GM12891 (cell line): Measurements from ENCODE around the gene IQGAP3.
A peak's percentile ranks its signal among the peaks of the same experiment; 100 is the strongest.
"Not testable (repeated sequence)": the region's sequence is repeated elsewhere in the genome, so short reads cannot be mapped to it uniquely, and the experiment has no call there.

Experiments used
- DNase-seq: peaks from one replicate; pipeline ENCODE4 v3.0.0; 2011; ENCODE audit warnings: low spot score; ENCODE audit not compliant: insufficient read length
- FAIRE-seq: peaks from 2 replicates; lab custom pipeline; 2011; peaks lifted over from hg19 to GRCh38; lab: Jason Lieb, UNC
- PAX5 ChIP-seq: IDR thresholded peaks from 2 replicates; pipeline ENCODE4 v1.6.1; 2011; ENCODE audit warnings: low read length, moderate library complexity, mild to moderate bottlenecking; ENCODE audit not compliant: insufficient read depth, severe bottlenecking
- POLR2A ChIP-seq: IDR thresholded peaks from 2 replicates; pipeline ENCODE4 v1.6.1; 2011; ENCODE audit warnings: low read depth, low read length, control low read depth
- POLR2AphosphoS5 ChIP-seq: IDR thresholded peaks from 2 replicates; pipeline ENCODE4 v1.6.1; 2011; ENCODE audit warnings: low read depth, low read length, control low read depth
- POU2F2 ChIP-seq: IDR thresholded peaks from 2 replicates; pipeline ENCODE4 v1.6.1; 2011; ENCODE audit warnings: low read depth, mild to moderate bottlenecking, control low read depth, low read length, moderate library complexity
- SPI1 ChIP-seq: IDR thresholded peaks from 2 replicates; pipeline ENCODE4 v1.6.1; 2011; ENCODE audit warnings: low read depth, low read length, control low read depth
- TAF1 ChIP-seq: IDR thresholded peaks from 2 replicates; pipeline ENCODE4 v1.6.1; 2011; ENCODE audit warnings: low read depth, low read length, control low read depth

IQGAP3 gene

DNA sequence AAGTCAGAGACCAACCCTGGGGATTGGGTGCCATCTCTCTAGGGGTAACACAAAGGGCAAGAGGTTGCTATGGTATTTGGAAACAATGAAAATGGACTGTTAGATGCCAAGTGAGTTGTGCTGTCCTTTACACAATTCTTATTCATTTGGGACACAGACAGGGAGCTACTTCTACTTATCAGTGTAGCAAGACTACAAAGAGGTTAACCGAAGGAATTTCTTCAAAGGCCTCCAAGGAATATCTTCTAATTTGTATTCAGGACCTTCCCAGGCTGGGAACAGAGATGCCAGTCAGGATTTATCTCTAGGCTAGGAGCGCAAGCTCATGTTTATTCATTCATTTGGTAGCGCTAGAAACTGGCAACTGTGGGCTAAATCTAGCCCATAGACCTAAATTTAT, 21.8 kb upstream of the IQGAP3 start:
- FAIRE-seq (no peak), DNase-seq (no peak)
- TF ChIP-seq POLR2AphosphoS5 (no peak), SPI1 (no peak), TAF1 (no peak), POU2F2 (no peak), POLR2A (no peak), PAX5 (no peak)

GRCh38 chr1:156593661-156593989, 21.3 kb upstream of the IQGAP3 start:
- no peak for FAIRE-seq
- TF ChIP-seq TAF1 (no peak), POLR2A (peak; percentile 13; the same call in 1 of the 2 replicates)

GRCh38 chr1:156592910-156593660, 20.7 kb upstream of the IQGAP3 start:
- TF ChIP-seq SPI1 (no peak), POU2F2 (no peak), POLR2A (peak; percentile 19; the same call in 1 of the 2 replicates)
- no peak for DNase-seq
- FAIRE-seq: no peak

More at GRCh38 chr1:156593661-156593989, 21.3 kb upstream of the IQGAP3 start:
- DNase-seq: no peak

DNA sequence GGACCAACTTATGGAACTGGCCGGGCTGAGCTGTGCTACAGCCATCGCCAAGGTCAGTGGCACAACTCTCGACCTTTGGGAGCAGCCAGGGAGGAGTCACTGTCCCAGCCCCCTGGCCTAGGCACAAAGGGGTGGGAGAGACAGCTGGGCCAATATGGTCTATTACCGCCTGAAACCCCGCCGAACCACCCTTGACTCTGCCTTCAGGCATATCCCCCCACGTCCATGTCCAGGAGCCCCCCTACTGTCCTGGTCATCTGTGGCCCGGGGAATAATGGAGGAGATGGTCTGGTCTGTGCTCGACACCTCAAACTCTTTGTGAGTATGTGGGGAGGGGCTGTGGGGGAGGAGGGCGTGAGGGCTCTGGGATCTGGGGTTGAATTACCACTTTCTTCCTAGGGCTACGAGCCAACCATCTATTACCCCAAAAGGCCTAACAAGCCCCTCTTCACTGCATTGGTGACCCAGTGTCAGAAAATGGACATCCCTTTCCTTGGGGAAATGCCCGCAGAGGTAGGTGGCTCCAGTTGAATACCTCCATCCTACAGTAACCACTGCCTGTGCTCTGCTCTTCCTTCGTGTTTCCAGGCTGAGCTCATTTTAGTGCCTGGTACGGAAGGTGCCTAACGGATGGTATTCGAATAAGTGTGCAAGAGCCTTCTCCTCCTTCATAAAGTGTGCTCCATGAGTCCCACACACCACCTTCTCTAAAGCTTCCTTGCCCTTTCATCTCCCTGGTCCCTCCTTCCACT, 20.0 kb upstream of the IQGAP3 start:
- DNase-seq (no peak), FAIRE-seq (no peak)
- TF ChIP-seq PAX5 (no peak), POLR2AphosphoS5 (peak; percentile 68; the same call in 1 of the 2 replicates), TAF1 (no peak), POLR2A (peak; percentile 61), SPI1 (no peak)

GRCh38 chr1:156591432-156592157, 19.2 kb upstream of the IQGAP3 start, which contains the start of gene NAXE:
NAXE (plus strand) TSS chr1:156591776; CDS start chr1:156591805, 29 bp downstream.
- TF ChIP-seq POLR2A (peak; percentile 86), PAX5 (no peak), POLR2AphosphoS5 (peak; percentile 87), SPI1 (0 out of 2 replicates have a peak, but pooled peaks have one; percentile 17), POU2F2 (no peak; the same call in none of the 2 replicates)
- peak; percentile 84 for FAIRE-seq

DNA sequence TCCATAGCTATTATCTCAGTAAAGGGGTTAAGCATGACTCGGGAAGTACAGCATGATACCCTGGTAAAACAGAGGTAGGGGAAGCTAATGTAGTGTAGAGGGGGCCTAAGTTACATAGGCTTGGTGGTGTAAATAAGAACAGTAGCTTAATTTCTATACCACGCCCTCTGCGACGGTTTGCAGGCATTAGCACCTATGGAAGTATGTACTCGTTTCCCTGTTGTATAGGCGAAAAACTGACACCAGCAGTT, 18.7 kb upstream of the IQGAP3 start:
- FAIRE-seq (no peak), DNase-seq (no peak)
- TF ChIP-seq POU2F2: no peak
- no peak for TF ChIP-seq POLR2AphosphoS5
- TF ChIP-seq POLR2A: no peak
- TF ChIP-seq TAF1: no peak
- TF ChIP-seq PAX5: no peak

More at GRCh38 chr1:156591432-156592157, 19.2 kb upstream of the IQGAP3 start, which contains the start of gene NAXE:
- DNase-seq: peak; percentile 76

DNA sequence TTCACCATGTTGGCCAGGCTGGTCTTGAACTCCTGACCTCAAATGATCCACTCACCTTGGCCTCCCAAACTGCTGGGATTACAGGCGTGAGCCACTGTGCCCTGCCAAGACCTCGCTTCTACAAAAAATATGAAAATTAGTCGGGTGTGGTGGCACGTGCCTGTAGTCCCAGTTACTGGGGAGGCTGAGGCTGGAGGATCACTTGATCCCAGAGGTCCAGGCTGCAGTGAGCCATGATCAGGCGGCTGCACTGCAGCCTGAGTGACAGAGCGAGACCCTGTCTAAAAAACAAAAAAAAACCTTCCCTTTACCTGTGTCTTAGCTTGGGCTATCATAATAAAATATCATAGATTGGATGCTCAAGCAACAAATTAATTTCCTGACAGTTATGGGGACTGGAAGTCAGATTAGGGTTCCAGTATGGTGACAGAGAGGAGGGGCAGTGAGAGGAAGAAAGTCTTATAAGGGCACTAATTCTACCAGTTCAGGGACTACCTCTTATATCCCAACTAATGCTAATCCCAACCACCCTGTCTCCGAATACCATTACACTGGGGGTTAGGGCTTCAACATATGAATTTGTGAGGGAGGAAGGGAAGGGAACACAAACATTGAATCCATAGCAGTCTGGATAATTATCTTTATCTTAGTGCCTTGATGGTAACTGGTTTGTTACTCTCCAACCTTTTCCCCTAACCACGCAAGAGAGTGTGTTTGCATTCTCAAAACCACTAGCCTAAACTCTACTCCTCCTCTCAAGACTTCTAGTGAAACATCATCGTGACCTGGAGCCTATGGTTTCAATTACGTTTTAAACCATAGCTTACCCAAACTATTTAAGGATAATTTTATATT, 18.2 kb upstream of the IQGAP3 start:
- TF ChIP-seq POLR2AphosphoS5: peak; percentile 72; the same call in 1 of the 2 replicates
- TF ChIP-seq SPI1: no peak
- TF ChIP-seq POLR2A: peak; percentile 75; the same call in 1 of the 2 replicates
- DNase-seq: no peak
- peak; percentile 61 for FAIRE-seq

GRCh38 chr1:156589546-156589945, 17.2 kb upstream of the IQGAP3 start:
- DNase-seq (no peak), FAIRE-seq (no peak)
- no peak for TF ChIP-seq SPI1
- no peak for TF ChIP-seq TAF1
- no peak for TF ChIP-seq PAX5
- TF ChIP-seq POU2F2: no peak
- no peak for TF ChIP-seq POLR2A
- TF ChIP-seq POLR2AphosphoS5: no peak

GRCh38 chr1:156587927-156588326, 15.6 kb upstream of the IQGAP3 start:
- not testable (repeated sequence) for FAIRE-seq, DNase-seq
